PC-9 (cell line): ENCODE measurements around the gene ARPC1B.

Experiments used
- CTCF ChIP-seq: fragments of 200-600 bp; sonication (generic); conservative IDR thresholded peaks from 2 replicates; pipeline ENCODE4 v1.6.1; 2017; ENCODE audit warnings: mixed run types, antibody characterized with exemption, mild to moderate bottlenecking, moderate library complexity
- EZH2 ChIP-seq: fragments of 200-600 bp; sonication (generic); IDR thresholded peaks from 2 replicates; pipeline ENCODE4 v1.8.0; 2017; ENCODE audit warnings: antibody characterized with exemption, low read depth

- no peak for TF ChIP-seq CTCF
- TF ChIP-seq EZH2: no peak
These were observed 64.3 kb downstream of the ARPC1B start, which contains the start of the genes CPSF4 and PTCD1 for GRCh38 chr7:99438573-99439480.
